Lower leg skin (tissue), 4 donors: ENCODE data around the gene ARHGEF16. TPM values are rescaled to one million over a fixed set of nuclear protein-coding genes. Genes with fewer than 3 reads are reported as not detected.

Source experiments
- DNase-seq, 2 donors: peaks; one replicate each; pipeline ENCODE4 v3.0.0-alpha.2; 2019; ENCODE audit warnings: low spot score in 2 of 2
- H3K4me3 ChIP-seq: fragments of 200-600 bp; sonication (generic); 2 replicates; pipeline ENCODE4 v1.5.1; 2017; ENCODE audit warnings: mild to moderate bottlenecking, low read depth; ENCODE audit not compliant: poor library complexity, severe bottlenecking
- POLR2A ChIP-seq, 2 donors: fragments of 450-650 bp; IDR thresholded peaks; one replicate each; pipeline ENCODE4 v1.6.1; 2016 to 2017; ENCODE audit warnings: antibody characterized with exemption in 2 of 2, mild to moderate bottlenecking in 1 of 2, moderate library complexity in 1 of 2
- WGBS, 2 donors: methylation state at CpG; one replicate each; pipeline ENCODE4 v1.1.5; 2018; 5-methylcytosine and 5-hydroxymethylcytosine counted together
- intact Hi-C: fragments of 100-400 bp; cut with DNase I; formaldehyde crosslinking; loops from one replicate; pipeline ENCODE4 v1.15.0; 2023; ENCODE audit warnings: low total_unique reads
- total RNA-seq, 4 donors: library from RNA; depleted of rRNA; stranded (reverse); fragments of >200 nt; gene quantifications; one replicate each; pipeline ENCODE4 v1.1.0, GENCODE V29; 2016
- TF ChIP-seq, protein P1 (sequence below), 3 donors: fragments of 450-650 bp; IDR thresholded peaks; one replicate each; pipeline ENCODE4 v1.5.1; 2016; ENCODE audit warnings: antibody characterized with exemption in 3 of 3, mild to moderate bottlenecking in 3 of 3, moderate library complexity in 2 of 3

Gene ARHGEF16
- total RNA-seq, 4 donors from 2014 or later, result 7.9 to 11.5 (median 9.8) TPM

DNA sequence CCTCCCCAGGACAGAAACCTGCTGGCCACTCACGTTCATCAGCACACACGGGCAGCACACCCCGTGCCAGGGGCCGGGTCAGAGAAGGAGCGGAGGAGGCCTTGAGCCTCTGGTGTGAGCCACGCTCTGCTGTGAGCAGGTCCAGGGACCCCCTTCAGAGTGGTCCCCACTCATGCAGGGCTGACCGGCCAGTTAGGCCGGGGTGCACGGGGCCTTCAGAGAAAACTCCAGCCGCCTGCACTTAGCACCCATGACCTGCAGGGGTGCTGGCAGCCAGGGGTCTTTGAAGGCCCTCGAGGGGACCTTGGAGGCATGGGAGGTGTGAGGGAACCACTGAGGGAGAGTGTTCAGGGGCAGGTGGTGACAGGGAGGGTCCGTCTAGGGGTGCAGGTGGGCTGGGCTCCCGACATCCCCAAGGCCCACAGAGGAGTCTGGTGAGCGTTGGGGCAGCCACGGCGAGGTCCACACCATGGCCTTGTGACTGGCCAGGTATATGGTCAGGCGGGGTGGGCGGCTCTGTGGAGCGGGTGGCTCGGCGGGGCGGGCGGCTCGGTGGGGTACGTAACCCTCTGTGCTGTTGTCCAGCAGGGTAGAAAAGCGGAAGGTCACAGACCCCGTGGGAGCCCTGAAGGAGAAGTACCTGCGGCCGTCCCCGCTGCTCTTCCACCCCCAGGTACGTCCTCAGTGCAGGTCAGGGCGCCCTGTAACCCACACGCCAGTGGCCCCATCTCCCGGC, 40.3 kb upstream of the ARHGEF16 start:
- intact Hi-C loops, result no loop called here
- no peak overlapping the region for H3K4me3 ChIP-seq
- 89% methylated on average over 30 to 31 of the region's 34 CpGs for WGBS, 2 donors
- no peak for DNase-seq
- TF ChIP-seq, protein P1, sequence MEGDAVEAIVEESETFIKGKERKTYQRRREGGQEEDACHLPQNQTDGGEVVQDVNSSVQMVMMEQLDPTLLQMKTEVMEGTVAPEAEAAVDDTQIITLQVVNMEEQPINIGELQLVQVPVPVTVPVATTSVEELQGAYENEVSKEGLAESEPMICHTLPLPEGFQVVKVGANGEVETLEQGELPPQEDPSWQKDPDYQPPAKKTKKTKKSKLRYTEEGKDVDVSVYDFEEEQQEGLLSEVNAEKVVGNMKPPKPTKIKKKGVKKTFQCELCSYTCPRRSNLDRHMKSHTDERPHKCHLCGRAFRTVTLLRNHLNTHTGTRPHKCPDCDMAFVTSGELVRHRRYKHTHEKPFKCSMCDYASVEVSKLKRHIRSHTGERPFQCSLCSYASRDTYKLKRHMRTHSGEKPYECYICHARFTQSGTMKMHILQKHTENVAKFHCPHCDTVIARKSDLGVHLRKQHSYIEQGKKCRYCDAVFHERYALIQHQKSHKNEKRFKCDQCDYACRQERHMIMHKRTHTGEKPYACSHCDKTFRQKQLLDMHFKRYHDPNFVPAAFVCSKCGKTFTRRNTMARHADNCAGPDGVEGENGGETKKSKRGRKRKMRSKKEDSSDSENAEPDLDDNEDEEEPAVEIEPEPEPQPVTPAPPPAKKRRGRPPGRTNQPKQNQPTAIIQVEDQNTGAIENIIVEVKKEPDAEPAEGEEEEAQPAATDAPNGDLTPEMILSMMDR (IDR thresholded peaks at IDR 0.05), result no peak
- TF ChIP-seq POLR2A (IDR thresholded peaks at IDR 0.05), result no peak

DNA sequence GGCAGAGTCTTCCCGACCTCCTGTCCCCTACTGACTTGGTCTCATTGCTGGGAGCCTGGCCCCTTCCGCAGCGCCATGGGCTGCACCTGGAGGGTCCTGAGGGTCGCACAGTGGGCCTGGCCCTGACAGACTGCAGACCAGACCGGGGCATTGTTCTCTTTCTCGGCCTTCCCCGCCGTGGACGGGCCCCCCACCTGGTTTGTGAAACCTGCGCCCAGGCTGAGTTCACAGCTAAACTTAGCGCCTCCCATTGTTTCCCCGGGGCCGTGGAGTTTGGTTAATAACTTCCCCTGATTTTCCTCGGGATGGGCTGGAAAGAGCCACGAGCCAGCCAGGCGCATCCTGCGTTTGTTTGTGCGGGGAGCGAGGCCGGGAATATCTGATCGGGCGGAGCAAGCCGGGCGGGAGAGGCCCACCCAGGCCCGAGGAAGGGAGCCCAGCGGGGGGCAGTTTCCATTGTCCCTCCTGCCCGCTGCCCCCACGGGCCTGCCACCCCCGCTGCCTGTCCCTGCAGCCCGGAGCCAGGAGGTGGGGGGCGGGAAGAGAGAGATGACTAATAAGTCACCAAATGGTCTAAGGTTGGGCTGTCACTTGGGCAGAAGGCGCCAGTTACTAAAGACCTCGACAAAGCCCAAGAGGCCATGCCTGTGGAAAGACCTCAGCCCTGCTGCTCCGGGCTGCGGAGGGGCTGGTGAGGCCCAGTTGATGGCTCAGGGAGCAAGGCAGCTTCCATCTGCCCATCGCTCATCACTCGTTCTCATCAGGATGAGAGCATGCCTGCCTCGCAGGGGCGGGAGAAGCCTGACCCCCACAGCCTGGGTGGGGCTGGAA, 39.0 kb upstream of the ARHGEF16 start:
- intact Hi-C loops, result no loop called here
- TF ChIP-seq POLR2A (IDR thresholded peaks at IDR 0.05), result no peak
- TF ChIP-seq, protein P1 (IDR thresholded peaks at IDR 0.05), result no peak
- WGBS, 2 donors, result 67 to 68% methylated on average over 39 of the region's 39 CpGs
- DNase-seq, result no peak
- no peak overlapping the region for H3K4me3 ChIP-seq

DNA sequence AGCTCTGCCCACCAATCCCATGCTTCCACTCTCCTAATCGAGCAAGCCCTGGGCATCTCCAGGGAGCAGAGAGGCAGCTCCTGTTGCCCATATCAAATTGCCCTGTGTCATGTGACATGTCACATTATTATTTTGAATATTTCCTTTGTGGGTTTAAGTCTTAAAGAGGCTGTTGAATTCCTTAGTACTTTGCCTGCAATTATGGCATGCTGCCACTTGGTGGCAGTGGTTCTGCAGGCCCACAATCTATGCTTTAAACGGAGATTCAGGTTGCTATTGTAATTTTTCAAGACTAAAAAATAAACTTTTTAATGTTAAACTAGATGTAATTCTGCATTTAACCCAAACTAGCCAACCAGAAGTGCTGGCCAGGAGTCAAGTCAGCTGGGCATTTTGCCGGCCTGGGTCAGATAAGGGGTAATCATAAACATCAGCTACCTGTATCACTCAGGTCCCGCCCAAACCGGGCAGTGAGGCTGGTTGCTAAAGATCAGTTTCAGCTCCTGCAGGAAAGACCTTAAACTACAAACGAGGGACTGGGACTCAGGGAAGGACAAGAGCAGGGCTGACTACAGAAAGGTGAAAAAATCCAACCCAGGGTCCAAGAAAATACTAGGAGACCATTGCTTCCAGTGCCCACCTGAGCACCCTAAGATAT, 37.3 kb upstream of the ARHGEF16 start:
- WGBS, 2 donors, result 84 to 91% methylated on average over 6 of the region's 6 CpGs
- H3K4me3 ChIP-seq, result no peak overlapping the region
- TF ChIP-seq, protein P1 (IDR thresholded peaks at IDR 0.05), result no peak
- TF ChIP-seq POLR2A (IDR thresholded peaks at IDR 0.05), result no peak
- intact Hi-C loops, result no loop called here
- DNase-seq, result no peak

DNA sequence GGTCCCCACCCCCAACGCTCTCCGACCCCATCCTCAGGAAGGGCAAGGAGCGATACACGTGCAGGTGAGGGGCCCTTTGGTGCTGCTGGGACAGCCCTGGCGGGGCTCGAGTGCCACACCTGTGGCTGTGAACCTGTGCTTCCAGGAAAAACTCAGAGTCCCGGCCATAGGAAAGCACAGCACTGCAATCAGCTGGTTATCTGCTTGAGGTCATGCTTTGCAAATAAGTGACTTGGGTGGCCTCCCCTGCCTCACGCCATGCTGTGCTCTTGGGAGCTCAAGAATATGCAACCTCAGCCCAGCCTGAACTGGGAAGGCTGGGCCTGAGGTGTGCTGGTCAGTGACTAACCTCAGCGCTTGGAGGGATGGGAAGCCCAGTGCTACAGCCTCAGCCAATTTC, 36.5 kb upstream of the ARHGEF16 start:
- intact Hi-C loops, result no loop called here
- no peak for DNase-seq

DNA sequence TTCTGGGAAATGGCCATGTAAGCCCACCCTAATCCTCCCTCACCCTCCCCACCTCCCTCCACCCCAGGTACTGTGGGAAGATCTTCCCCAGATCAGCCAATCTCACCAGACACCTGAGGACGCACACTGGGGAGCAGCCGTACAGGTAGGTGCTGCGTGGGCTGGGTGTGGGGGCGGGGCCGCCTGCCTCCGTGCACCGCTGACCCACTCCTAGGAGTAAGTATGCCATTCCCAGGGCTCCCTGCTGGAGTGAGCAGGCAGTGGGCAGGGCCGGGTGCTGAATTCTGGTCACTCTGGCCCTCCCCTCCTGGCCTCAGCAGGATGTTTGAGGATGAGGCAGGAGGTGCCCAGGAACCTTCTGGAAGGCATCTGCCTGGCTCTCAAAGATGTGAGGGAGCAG, 35.9 kb upstream of the ARHGEF16 start:
- H3K4me3 ChIP-seq, result no peak overlapping the region
- no peak for TF ChIP-seq POLR2A (IDR thresholded peaks at IDR 0.05)
- TF ChIP-seq, protein P1 (IDR thresholded peaks at IDR 0.05), result no peak
- no peak for DNase-seq
- WGBS, 2 donors, result 81 to 83% methylated on average over 8 of the region's 8 CpGs
- intact Hi-C loops, result no loop called here

More for the DNA sequence above, 36.5 kb upstream of the ARHGEF16 start:
- H3K4me3 ChIP-seq, result no peak overlapping the region
- WGBS, 2 donors, result 74 to 83% methylated on average over 5 to 9 of the region's 9 CpGs
- TF ChIP-seq POLR2A (IDR thresholded peaks at IDR 0.05), result no peak
- TF ChIP-seq, protein P1 (IDR thresholded peaks at IDR 0.05), result no peak
